ENCODE results near the gene PGK2.

PGK2 gene

DNA sequence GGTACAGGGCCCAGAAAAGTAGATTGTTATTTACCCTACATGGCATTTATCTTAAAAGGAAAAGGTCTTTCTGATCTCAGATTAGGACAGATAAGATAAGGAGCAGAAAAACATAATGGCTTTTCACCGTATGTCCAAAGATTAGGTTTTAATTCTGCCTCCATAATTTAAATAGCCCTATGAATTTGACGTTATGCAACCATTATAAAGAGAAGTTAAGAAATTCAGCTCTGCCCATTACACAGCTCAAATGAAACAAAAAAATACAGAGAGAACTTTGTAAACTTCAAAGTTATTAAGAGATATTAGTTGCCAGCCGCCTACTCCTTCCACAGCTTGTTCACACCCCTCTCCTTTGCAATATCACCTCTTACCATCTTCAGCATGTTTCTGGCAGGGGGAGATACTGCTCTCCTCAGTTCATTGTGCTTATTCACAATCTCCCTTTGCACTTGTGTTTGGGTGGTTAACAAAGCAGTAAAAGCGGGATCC is 51.0 kb downstream of the PGK2 start:
- DNase-seq (ENCODE audit: low read depth) = no peak
